T-helper 9 cell (primary cell): ENCODE results near the gene TMEM132A.

Experiments
- DNase-seq: peaks from one replicate; pipeline ENCODE4 v3.0.0-alpha.2; 2020

Gene TMEM132A

GRCh38 chr11:60923326-60923725, 934 bp upstream of the TMEM132A start:
- DNase-seq: no peak

DNA sequence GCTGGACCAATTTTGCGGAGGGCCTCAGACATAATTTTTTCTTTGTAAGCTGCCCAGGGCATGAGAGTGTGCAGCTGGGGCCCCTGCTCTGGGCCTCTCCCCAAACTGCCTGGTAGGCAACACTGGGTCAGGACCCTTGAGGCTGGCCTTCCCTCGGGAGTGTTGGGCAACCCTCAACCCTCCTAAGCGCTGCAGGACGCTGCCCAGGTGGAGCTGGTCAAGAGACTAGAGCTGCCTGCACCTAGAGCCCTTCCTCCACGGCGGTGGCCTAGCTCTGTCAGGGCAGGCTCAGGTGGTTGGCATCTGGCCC, 505 bp upstream of the TMEM132A start:
- no peak for DNase-seq

GRCh38 chr11:60924906-60925853, 920 bp downstream of the TMEM132A start:
- no peak for DNase-seq

- DNase-seq: no peak
These were observed 1.6 kb downstream of the TMEM132A start for GRCh38 chr11:60925868-60926267.

GRCh38 chr11:60926500-60926899, 2.2 kb downstream of the TMEM132A start:
- DNase-seq: no peak

GRCh38 chr11:60927061-60927592, 2.9 kb downstream of the TMEM132A start:
- no peak for DNase-seq

GRCh38 chr11:60927600-60927999, 3.3 kb downstream of the TMEM132A start:
- no peak for DNase-seq

- DNase-seq: no peak
These were observed 4.3 kb downstream of the TMEM132A start for GRCh38 chr11:60928563-60929001.

DNA sequence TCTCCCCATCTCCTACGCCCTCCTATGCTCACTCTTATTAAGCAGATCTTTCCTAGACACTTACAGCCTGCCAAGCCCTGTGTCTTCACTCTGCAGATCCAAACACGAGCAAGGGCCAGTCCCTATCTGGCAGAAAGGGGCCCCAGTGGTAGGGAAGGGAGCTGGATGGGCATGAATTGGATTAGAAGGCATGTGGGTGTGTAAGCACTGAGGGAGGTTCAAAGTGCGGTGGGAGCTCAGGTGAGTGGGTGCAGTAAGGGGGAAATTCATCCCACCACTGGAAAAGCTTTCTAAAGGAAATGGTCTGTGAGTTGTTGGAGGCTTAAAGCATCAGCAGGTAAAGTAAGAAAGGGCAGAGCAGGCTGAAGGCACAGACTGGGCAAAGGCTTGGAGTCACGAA, 5.5 kb downstream of the TMEM132A start:
- no peak for DNase-seq

GRCh38 chr11:60930394-60930793, 6.1 kb downstream of the TMEM132A start:
- no peak for DNase-seq

DNA sequence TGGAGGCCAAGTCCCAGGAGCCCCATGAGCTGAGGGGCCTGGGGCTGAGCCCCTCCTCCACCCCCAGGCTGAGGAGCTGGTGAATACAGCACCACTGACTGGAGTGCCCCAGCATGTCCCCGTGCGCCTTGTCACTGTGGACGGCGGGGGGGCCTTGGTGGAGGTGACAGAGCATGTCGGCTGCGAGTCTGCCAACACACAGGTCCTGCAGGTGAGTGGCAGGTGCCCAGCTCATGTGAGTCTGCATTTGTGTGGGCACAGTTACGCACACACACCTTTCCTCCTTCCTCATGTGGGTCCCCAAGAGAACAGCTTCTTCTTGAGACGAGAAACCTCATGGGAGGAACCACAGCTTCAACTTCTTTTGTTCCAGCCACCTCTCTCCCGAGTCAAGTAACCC, 7.7 kb downstream of the TMEM132A start:
- DNase-seq: no peak

DNA sequence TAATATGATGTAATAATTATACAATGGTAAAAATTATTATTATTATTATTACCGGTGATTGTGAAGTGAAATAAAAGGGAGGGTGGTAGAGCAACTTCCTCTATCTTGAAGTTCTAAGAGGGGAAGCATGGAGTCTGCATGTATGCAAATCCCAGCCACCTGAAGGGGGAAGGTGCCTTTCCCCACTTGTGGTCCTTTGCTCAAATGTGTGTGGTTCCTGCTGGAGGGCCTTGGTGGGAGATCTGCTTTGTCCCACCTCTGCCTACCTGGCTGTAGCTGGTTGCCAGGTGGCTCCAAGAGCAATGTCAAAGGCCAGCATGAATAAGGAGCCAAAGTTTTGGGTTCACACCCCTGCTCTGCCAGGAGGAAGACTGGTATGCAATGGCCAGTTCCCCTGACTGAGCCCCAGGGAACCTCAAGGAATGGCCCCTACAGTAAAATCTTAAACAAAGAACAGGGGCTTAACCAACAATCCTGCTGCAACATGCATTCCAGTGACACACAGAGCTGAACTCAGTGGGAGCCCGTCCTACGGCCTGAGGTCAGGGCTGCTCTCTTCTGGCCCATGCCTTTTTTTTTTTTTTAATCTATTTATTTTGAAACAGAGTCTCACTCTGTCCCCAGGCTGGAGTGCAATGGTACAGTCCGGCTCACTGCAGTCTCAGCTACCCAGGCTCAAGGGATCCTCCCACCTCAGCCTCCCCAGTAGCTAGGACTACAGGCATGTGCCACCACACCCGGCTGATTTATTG, 8.5 kb downstream of the TMEM132A start:
- no peak for DNase-seq

DNA sequence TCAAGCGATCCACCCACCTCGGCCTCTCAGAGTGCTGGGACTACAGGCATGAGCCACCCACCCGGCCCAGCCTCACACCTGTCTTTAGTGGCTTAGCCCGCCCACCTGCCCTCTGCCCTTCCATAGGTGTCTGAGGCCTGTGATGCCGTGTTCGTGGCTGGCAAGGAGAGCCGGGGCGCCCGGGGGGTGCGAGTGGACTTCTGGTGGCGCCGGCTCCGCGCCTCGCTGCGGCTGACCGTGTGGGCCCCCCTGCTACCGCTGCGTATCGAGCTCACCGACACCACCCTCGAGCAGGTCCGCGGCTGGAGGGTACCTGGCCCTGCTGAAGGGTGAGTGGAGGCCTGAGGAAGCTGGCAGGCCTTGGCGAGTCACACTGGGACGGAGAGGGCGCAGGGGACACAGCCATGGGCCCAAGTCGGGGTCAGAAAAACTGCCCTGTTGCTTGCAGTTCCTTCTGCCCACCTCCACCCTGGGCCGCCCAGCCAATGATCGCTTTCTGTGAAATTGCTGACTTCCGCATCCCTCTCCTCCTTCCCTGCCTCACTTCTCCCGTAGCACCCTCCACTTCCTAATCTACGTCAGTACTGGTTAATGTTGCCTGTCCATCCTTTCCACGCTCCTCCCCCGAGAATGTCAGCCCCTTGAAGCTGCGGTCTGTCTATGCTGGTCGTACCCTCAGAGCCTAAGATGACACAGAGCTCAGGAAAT, 9.3 kb downstream of the TMEM132A start:
- DNase-seq: no peak

- no peak for DNase-seq
These were observed 10.0 kb downstream of the TMEM132A start for GRCh38 chr11:60934124-60934789.

DNA sequence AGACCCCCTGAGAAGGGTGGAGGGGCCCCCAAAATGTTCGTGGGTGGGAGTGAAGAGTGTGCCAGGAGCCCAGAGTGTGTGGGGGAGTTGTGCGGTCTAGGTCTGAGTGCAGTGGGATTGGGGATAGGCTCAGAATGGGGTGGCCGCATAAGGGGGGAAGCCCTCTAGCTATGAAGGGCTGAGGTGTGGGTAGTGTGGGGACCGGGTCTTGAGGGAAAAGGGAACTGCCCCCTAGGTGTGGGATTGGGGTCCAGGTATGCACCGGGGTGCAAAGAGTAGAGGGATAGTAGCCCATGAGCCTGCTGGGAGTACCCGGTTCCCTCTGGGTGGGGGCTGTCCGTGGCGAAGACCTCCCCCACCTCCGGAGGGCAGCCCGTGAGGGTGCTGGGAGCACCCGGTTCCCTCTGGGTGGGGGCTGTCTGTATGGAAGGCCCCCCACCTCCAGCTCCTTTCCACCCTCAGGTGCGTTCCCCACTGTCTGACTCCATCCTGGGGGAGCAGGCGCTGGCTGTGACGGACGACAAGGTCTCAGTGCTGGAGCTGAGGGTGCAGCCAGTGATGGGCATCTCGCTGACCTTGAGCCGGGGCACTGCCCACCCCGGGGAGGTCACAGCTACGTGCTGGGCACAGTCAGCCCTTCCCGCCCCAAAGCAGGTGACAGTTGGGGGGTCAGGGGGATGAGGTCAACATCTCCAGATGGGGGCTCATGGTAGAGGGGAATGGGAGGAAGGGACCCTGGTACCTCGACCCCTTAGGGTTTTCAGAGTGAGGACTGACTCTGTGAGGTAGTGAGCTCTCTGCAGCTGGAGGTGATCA, 10.7 kb downstream of the TMEM132A start:
- DNase-seq: no peak

DNA sequence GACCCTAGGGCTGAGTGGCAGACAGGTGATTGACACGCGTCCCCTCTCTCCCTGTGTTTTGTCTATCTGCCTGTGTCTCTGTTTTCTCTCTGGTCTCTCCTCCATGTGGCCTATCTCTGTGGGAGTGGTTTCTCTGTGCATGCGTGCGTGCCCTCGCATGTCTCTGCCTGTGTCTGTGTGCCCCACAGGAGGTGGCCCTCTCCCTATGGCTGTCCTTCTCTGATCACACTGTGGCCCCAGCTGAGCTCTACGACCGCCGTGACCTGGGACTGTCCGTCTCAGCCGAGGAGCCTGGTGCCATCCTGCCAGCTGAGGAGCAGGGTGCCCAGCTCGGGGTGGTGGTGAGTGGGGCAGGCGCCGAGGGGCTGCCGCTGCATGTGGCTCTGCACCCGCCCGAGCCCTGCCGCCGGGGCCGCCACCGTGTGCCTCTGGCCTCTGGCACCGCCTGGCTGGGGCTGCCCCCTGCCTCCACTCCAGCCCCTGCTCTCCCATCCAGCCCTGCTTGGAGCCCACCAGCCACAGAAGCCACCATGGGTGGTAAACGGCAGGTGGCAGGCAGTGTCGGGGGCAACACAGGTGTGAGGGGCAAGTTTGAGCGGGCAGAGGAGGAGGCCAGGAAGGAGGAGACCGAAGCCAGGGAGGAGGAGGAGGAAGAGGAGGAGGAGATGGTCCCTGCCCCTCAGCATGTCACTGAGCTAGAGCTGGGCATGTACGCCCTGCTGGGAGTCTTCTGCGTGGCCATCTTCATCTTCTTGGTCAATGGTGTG, 11.6 kb downstream of the TMEM132A start:
- no peak for DNase-seq

DNA sequence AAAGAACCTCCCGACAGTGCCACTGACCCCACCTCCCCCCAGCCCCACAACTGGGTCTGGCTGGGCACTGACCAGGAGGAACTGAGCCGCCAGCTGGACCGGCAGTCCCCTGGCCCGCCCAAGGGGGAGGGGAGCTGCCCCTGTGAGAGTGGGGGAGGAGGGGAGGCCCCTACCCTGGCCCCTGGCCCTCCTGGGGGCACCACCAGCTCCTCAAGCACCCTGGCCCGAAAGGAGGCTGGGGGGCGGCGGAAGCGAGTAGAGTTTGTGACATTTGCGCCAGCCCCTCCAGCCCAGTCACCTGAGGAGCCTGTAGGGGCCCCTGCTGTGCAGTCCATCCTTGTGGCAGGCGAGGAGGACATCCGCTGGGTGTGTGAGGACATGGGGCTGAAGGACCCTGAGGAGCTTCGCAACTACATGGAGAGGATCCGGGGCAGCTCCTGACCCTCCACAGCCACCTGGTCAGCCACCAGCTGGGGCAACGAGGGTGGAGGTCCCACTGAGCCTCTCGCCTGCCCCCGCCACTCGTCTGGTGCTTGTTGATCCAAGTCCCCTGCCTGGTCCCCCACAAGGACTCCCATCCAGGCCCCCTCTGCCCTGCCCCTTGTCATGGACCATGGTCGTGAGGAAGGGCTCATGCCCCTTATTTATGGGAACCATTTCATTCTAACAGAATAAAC, 12.3 kb downstream of the TMEM132A start:
- no peak for DNase-seq

DNA sequence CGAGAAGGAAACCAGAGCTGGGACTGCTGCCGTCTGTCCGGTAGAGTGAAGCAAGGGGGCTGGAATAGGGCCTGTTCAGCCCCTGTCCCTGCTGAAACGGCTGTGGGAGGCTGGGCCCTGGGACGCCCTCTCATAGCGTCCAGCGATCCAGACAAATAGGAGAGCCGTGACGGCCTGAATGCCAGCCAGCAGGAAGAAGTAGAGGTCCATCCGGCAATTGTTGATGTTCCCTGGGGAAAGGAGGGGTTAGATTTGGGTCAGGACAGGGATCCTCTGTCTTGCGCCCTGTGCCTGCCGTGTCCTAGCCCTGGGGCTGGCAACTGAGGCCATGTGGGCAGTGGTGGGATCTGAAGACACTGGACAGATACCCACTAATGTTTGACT, 12.9 kb downstream of the TMEM132A start:
- no peak for DNase-seq

GRCh38 chr11:60937811-60938210, 13.6 kb downstream of the TMEM132A start:
- no peak for DNase-seq

DNA sequence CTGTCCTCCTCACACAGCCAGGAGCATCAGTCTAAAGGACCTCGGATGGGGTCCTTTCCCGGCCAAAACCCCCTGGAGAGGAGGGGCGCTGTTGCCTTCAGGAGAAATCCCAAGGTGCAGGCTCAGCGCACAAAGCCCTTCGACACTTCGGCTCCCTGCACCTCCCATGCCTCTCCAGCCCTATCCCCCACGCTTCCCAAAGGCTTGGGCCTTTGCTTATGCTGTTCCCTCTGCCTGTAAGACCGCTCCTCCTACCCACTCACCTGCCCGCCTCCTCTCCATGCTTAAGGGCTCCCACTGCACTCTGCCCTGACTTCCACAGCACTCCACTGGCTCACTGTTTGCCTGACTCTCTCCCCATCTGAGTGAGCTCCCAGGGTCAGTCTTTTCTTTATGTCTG, 14.2 kb downstream of the TMEM132A start:
- DNase-seq: no peak
